Endothelial cell (in vitro differentiated cells): ENCODE data around the gene POU5F1. TPM values are rescaled to one million over a fixed set of nuclear protein-coding genes. Genes with fewer than 3 reads are reported as not detected.
A peak's percentile ranks its signal among the peaks of the same experiment; 100 is the strongest.

ENCODE experiments used
- DNase-seq: peaks from one replicate; pipeline ENCODE4 v3.0.0; 2021; ENCODE audit warnings: low spot score
- H3K27ac Mint-ChIP-seq: one replicate; pipeline ENCODE4 v1.8.0; 2021; ENCODE audit warnings: mixed read lengths, inconsistent platforms; ENCODE audit not compliant: unreplicated experiment
- H3K27me3 Mint-ChIP-seq: one replicate; pipeline ENCODE4 v1.8.0; 2021; ENCODE audit warnings: mild to moderate bottlenecking, moderate library complexity, mixed read lengths, inconsistent platforms; ENCODE audit not compliant: unreplicated experiment
- H3K36me3 Mint-ChIP-seq: one replicate; pipeline ENCODE4 v1.8.0; 2021; ENCODE audit warnings: mild to moderate bottlenecking, low read depth, mixed read lengths, inconsistent platforms; ENCODE audit not compliant: unreplicated experiment
- H3K4me1 Mint-ChIP-seq: one replicate; pipeline ENCODE4 v1.8.0; 2021; ENCODE audit warnings: mild to moderate bottlenecking, mixed read lengths, inconsistent platforms; ENCODE audit not compliant: unreplicated experiment
- H3K4me3 Mint-ChIP-seq: one replicate; pipeline ENCODE4 v1.8.0; 2021; ENCODE audit warnings: mild to moderate bottlenecking, mixed read lengths, inconsistent platforms; ENCODE audit not compliant: unreplicated experiment
- H3K9me3 Mint-ChIP-seq: one replicate; pipeline ENCODE4 v1.8.0; 2021; ENCODE audit warnings: mixed read lengths, inconsistent platforms; ENCODE audit not compliant: unreplicated experiment
- CTCF ChIP-seq: fragments of 200-600 bp; sonication (generic); IDR thresholded peaks from one replicate; pipeline ENCODE4 v1.5.0; 2021; ENCODE audit warnings: antibody characterized with exemption; ENCODE audit not compliant: unreplicated experiment
- total RNA-seq: library from RNA; stranded (reverse); fragmentation: NEBNext Ultra II Directional; extraction: Animal tissue kit (Norgen Biotek cat#: 25700); gene quantifications from one replicate; pipeline ENCODE4 v1.2.1, GENCODE V29; 2021; ENCODE audit not compliant: unreplicated experiment

POU5F1 gene
- total RNA-seq, 1 donor from 2014 or later: 88.7 TPM

- H3K27ac Mint-ChIP-seq: no peak overlapping the region
Observed at GRCh38 chr6:31115941-31116560, 54.4 kb downstream of the POU5F1 start.

GRCh38 chr6:31114970-31115849, 55.3 kb downstream of the POU5F1 start:
- TF ChIP-seq CTCF: no peak
- DNase-seq: no peak
- Mint-ChIP-seq H3K27me3 (peaks cover 17% of the 10 kb centered on the region), H3K27ac (peak overlapping the region; percentile 82), H3K9me3 (no peaks in the 10 kb centered on the region), H3K36me3 (no peaks in the 10 kb centered on the region), H3K4me1 (peaks cover 12% of the 10 kb centered on the region), H3K4me3 (no peak overlapping the region)

More at GRCh38 chr6:31115941-31116560, 54.4 kb downstream of the POU5F1 start:
- Mint-ChIP-seq H3K9me3 (no peaks in the 10 kb centered on the region), H3K4me3 (no peak overlapping the region), H3K27me3 (peaks cover 16% of the 10 kb centered on the region), H3K36me3 (no peaks in the 10 kb centered on the region), H3K4me1 (peaks cover 12% of the 10 kb centered on the region)
- no peak for TF ChIP-seq CTCF
- no peak for DNase-seq

- no peak for TF ChIP-seq CTCF
- Mint-ChIP-seq H3K9me3 (no peaks in the 10 kb centered on the region), H3K27ac (peak within 1 kb of the TSS; percentile 82), H3K36me3 (no peaks in the 10 kb centered on the region), H3K27me3 (peaks cover 21% of the 10 kb centered on the region), H3K4me1 (peaks cover 12% of the 10 kb centered on the region), H3K4me3 (no peak within 1 kb of the TSS)
- no peak for DNase-seq
Observed at GRCh38 chr6:31114541-31114878, 56.0 kb downstream of the POU5F1 start, which contains the start of gene PSORS1C1. Gene PSORS1C1 (plus strand): TSS chr6:31114800. CDS start chr6:31129633, 14,833 bp downstream.

Other genes with a start within 250 kb of the POU5F1 start
- 2.8 TPM for gene SFTA2, start 238.5 kb downstream of the POU5F1 start, total RNA-seq
- not detected for gene MUCL3, start 229.7 kb downstream of the POU5F1 start, total RNA-seq
- 0.10 TPM for gene MUC21, start 187.0 kb downstream of the POU5F1 start, total RNA-seq
- gene MUC22, start 160.2 kb downstream of the POU5F1 start, total RNA-seq: not detected
- gene C6orf15, start 58.1 kb downstream of the POU5F1 start, total RNA-seq: not detected
- 0.54 TPM for gene PSORS1C1, start 55.9 kb downstream of the POU5F1 start, total RNA-seq
- gene CDSN, start 50.2 kb downstream of the POU5F1 start, total RNA-seq: not detected
- gene PSORS1C2, start 31.6 kb downstream of the POU5F1 start, total RNA-seq: 0.38 TPM
- gene CCHCR1, start 12.9 kb downstream of the POU5F1 start, total RNA-seq: 21.7 TPM
- 17.2 TPM for gene TCF19, start 12.1 kb downstream of the POU5F1 start, total RNA-seq
- 177 TPM for gene HLA-C, start 101.4 kb upstream of the POU5F1 start, total RNA-seq
- 301 TPM for gene HLA-B, start 186.5 kb upstream of the POU5F1 start, total RNA-seq
- gene MICA, start 232.9 kb upstream of the POU5F1 start, total RNA-seq: 16.6 TPM